GM12878 (cell line): ENCODE measurements around the gene ADGRE2.

ENCODE experiments used
- CHD2 ChIP-seq: IDR thresholded peaks from 2 replicates; pipeline ENCODE4 v1.6.1; 2011; ENCODE audit warnings: low read depth, low read length, improper control_type of control experiment, borderline replicate concordance
- CTCF ChIP-seq, 3 experiments: IDR thresholded peaks in 2 of 3; conservative IDR thresholded peaks in 1 of 3; 2 replicates each; pipeline ENCODE4 v1.5.1; 2011; ENCODE audit warnings: low read depth in 3 of 3, low read length in 3 of 3, mild to moderate bottlenecking in 3 of 3, control low read depth in 2 of 3, moderate library complexity in 2 of 3, inconsistent platforms in 1 of 3, mixed read lengths in 1 of 3; ENCODE audit not compliant: control insufficient read depth in 2 of 3, insufficient read depth in 1 of 3; ENCODE audit errors: extremely low read depth in 1 of 3
- EP300 ChIP-seq, 2 experiments: fragments of 150-350 bp in 1 of 2; IDR thresholded peaks; 2 replicates each; pipeline ENCODE4 v1.6.1; 2011 to 2012; ENCODE audit warnings: low read depth in 2 of 2, low read length in 2 of 2, borderline replicate concordance in 1 of 2, improper control_type of control experiment in 1 of 2, inconsistent platforms in 1 of 2; ENCODE audit not compliant: control insufficient read depth in 1 of 2
- JUND ChIP-seq: IDR thresholded peaks from 2 replicates; pipeline ENCODE4 v1.6.1; 2012; ENCODE audit warnings: low read depth, mild to moderate bottlenecking, low read length, improper control_type of control experiment, moderate library complexity

GRCh38 chr19:14767466-14767971 is 10.8 kb downstream of the ADGRE2 start:
- TF ChIP-seq EP300 (IDR thresholded peaks at IDR 0.05; ENCODE audit: borderline replicate concordance in 1 of 2, control insufficient read depth in 1 of 2, low read depth in 2 of 2, low read length in 2 of 2) (no peak), JUND (no peak), CTCF (IDR thresholded peaks at IDR 0.05 in 2 of 3, conservative IDR thresholded peaks at IDR 0.05 in 1 of 3; ENCODE audit: control insufficient read depth in 2 of 3, extremely low read depth in 1 of 3, insufficient read depth in 1 of 3, low read depth in 3 of 3, low read length in 3 of 3) (no peak), CHD2 (no peak)
